ENCODE data around the gene COX5A.
A peak's percentile ranks its signal among the peaks of the same experiment; 100 is the strongest.

DNA sequence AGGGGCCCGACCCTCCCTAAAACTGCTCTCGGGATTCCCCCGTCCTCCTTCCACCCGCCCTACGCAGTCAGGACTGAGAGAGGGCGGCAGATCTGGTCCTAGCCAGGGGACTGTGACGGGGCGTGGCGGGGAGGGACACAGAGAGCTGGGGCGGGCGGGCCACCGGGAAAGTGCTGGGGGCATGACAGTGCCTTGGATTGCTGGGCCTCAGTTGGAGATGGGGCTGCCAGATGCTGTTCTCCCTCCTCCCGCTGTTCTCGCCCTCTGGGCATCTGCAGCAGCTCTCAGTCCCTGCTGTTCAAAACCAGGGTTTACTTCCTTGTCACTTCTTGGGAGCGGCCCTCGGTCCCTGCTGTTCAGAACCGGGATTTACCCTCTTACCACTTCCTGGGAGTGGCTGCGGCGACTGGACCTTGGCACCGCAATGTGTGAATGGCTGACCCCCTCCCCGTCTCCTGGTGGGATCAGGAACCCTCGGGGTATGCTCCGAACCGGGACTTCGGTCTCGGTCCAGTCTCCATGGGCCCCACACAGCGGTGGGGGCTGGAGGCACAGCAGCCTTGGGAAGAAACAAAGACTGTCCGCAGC is 20.5 kb upstream of the COX5A start:
- TF ChIP-seq, protein P1, sequence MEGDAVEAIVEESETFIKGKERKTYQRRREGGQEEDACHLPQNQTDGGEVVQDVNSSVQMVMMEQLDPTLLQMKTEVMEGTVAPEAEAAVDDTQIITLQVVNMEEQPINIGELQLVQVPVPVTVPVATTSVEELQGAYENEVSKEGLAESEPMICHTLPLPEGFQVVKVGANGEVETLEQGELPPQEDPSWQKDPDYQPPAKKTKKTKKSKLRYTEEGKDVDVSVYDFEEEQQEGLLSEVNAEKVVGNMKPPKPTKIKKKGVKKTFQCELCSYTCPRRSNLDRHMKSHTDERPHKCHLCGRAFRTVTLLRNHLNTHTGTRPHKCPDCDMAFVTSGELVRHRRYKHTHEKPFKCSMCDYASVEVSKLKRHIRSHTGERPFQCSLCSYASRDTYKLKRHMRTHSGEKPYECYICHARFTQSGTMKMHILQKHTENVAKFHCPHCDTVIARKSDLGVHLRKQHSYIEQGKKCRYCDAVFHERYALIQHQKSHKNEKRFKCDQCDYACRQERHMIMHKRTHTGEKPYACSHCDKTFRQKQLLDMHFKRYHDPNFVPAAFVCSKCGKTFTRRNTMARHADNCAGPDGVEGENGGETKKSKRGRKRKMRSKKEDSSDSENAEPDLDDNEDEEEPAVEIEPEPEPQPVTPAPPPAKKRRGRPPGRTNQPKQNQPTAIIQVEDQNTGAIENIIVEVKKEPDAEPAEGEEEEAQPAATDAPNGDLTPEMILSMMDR (CRISPR knock-in tag; IDR thresholded peaks at IDR 0.05) = 0 out of 2 replicates have a peak, but pooled peaks have one; percentile 14
- TF ChIP-seq ZNF121 (CRISPR knock-in tag; IDR thresholded peaks at IDR 0.05) (no peak), NCOR1 (IDR thresholded peaks at IDR 0.05; ENCODE audit: borderline replicate concordance, low read length) (0 out of 2 replicates have a peak, but pooled peaks have one; percentile 23), ELF1 (CRISPR knock-in tag; IDR thresholded peaks at IDR 0.05) (peak; percentile 38; the same call in 1 of the 2 replicates), SIN3A (IDR thresholded peaks at IDR 0.05; ENCODE audit: borderline replicate concordance, low read depth, low read length) (no peak), POLR2A (IDR thresholded peaks at IDR 0.05; ENCODE audit: insufficient read depth in 1 of 2, low read depth in 2 of 2, low read length in 2 of 2) (no peak), ARNTL (CRISPR knock-in tag; IDR thresholded peaks at IDR 0.05) (no peak)
- TF ChIP-seq, protein P2, sequence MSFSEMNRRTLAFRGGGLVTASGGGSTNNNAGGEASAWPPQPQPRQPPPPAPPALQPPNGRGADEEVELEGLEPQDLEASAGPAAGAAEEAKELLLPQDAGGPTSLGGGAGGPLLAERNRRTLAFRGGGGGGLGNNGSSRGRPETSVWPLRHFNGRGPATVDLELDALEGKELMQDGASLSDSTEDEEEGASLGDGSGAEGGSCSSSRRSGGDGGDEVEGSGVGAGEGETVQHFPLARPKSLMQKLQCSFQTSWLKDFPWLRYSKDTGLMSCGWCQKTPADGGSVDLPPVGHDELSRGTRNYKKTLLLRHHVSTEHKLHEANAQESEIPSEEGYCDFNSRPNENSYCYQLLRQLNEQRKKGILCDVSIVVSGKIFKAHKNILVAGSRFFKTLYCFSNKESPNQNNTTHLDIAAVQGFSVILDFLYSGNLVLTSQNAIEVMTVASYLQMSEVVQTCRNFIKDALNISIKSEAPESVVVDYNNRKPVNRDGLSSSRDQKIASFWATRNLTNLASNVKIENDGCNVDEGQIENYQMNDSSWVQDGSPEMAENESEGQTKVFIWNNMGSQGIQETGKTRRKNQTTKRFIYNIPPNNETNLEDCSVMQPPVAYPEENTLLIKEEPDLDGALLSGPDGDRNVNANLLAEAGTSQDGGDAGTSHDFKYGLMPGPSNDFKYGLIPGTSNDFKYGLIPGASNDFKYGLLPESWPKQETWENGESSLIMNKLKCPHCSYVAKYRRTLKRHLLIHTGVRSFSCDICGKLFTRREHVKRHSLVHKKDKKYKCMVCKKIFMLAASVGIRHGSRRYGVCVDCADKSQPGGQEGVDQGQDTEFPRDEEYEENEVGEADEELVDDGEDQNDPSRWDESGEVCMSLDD (CRISPR knock-in tag; IDR thresholded peaks at IDR 0.05; ENCODE audit: borderline replicate concordance) = no peak

Data from HepG2 (cell line).